A673 (cell line): ENCODE results near the gene DGAT2. TPM values are rescaled to one million over a fixed set of nuclear protein-coding genes. Genes with fewer than 3 reads are reported as not detected.

ENCODE experiments used
- BruUV-seq: library from RNA; stranded (reverse); fragments of 400-500 nt; replicated peaks from 2 replicates; lab custom pipeline; 2021; lab: Mats Ljungman, UMichigan
- CTCF ChIA-PET: fragments of 300-600 bp; sonication (Branson Sonifier 250); formaldehyde crosslinking; loops from one replicate; lab custom pipeline; 2022; ENCODE audit warnings: antibody characterized with exemption; lab: Charles Lee
- POLR2A ChIA-PET: fragments of 300-600 bp; sonication (Branson Sonifier 250); formaldehyde crosslinking; loops from one replicate; lab custom pipeline; 2022; ENCODE audit warnings: antibody characterized with exemption; ENCODE audit not compliant: low non-redundant PET; lab: Charles Lee
- DNase-seq: peaks from one replicate; pipeline ENCODE4 v3.0.0-alpha.2; 2015; ENCODE audit warnings: low spot score
- H3K27ac ChIP-seq: fragments of 200-600 bp; sonication (generic); 2 replicates; pipeline ENCODE4 v1.5.1; 2016; ENCODE audit warnings: mixed run types, low read depth, mild to moderate bottlenecking, mixed read lengths, antibody characterized with exemption, low read length; ENCODE audit not compliant: poor library complexity, severe bottlenecking
- H3K27me3 ChIP-seq: fragments of 200-600 bp; sonication (generic); replicated peaks from 2 replicates; pipeline ENCODE4 v1.6.1; 2017; ENCODE audit warnings: mixed run types, low read depth, mild to moderate bottlenecking, mixed read lengths, antibody characterized with exemption, low read length; ENCODE audit not compliant: insufficient read depth, poor library complexity
- H3K36me3 ChIP-seq: fragments of 200-600 bp; sonication (generic); 2 replicates; pipeline ENCODE4 v1.6.1; 2016; ENCODE audit warnings: mixed run types, mild to moderate bottlenecking, mixed read lengths, antibody characterized with exemption, low read length; ENCODE audit not compliant: insufficient read depth, poor library complexity, severe bottlenecking
- H3K4me1 ChIP-seq: fragments of 200-600 bp; sonication (generic); 2 replicates; pipeline ENCODE4 v1.6.1; 2017; ENCODE audit warnings: mixed run types, mild to moderate bottlenecking, mixed read lengths, antibody characterized with exemption, low read length; ENCODE audit not compliant: insufficient read depth, poor library complexity, severe bottlenecking
- H3K4me3 ChIP-seq: fragments of 200-600 bp; sonication (generic); 2 replicates; pipeline ENCODE4 v1.5.1; 2016; ENCODE audit warnings: low read depth, mixed run types, mild to moderate bottlenecking, mixed read lengths, low read length; ENCODE audit not compliant: poor library complexity, severe bottlenecking
- H3K9me3 ChIP-seq: fragments of 200-600 bp; sonication (generic); 2 replicates; pipeline ENCODE4 v1.6.1; 2016; ENCODE audit warnings: mixed run types, low read depth, mild to moderate bottlenecking, mixed read lengths, antibody characterized with exemption, low read length; ENCODE audit not compliant: poor library complexity, severe bottlenecking
- CTCF ChIP-seq: fragments of 300-800, 200-600 bp; sonication (generic); conservative IDR thresholded peaks from 2 replicates; pipeline ENCODE4 v1.5.1; 2017; ENCODE audit warnings: low read depth, mild to moderate bottlenecking, antibody characterized with exemption, low read length, moderate library complexity, mixed read lengths
- EZH2 ChIP-seq: fragments of 200-600 bp; sonication (generic); IDR thresholded peaks from 2 replicates; pipeline ENCODE4 v1.6.1; 2017; ENCODE audit warnings: borderline replicate concordance, low read depth, mild to moderate bottlenecking, mixed read lengths, antibody characterized with exemption, low read length; ENCODE audit not compliant: poor library complexity, severe bottlenecking
- intact Hi-C: fragments of 100-400 bp; cut with micrococcal nuclease; formaldehyde crosslinking; loops from one replicate; pipeline ENCODE4 v1.10.0; 2022; ENCODE audit not compliant: unreplicated experiment
- total RNA-seq: library from RNA; stranded (reverse); gene quantifications from 2 replicates; pipeline ENCODE4 v1.2.3, GENCODE V29; 2021

The DGAT2 gene
- total RNA-seq, 1 experiment from 2014 or later, result 3.7 TPM

- Histone ChIP-seq H3K4me1 (peaks cover 7% of the 10 kb centered on the region), H3K4me3 (no peak overlapping the region), H3K27ac (no peak overlapping the region), H3K9me3 (no peaks in the 10 kb centered on the region), H3K36me3 (no peaks in the 10 kb centered on the region), H3K27me3 (no peaks in the 10 kb centered on the region)
- DNase-seq, result no peak
- TF ChIP-seq CTCF (no peak), EZH2 (no peak)
- no TSS peak for BruUV-seq
- intact Hi-C loops, result no loop called here
- ChIA-PET POLR2A (no interaction called here), CTCF (no interaction called here)
Measured at GRCh38 chr11:75823415-75823814, 54.8 kb downstream of the DGAT2 start.

GRCh38 chr11:75823946-75824345 lies 55.4 kb downstream of the DGAT2 start:
- Histone ChIP-seq H3K27me3 (no peaks in the 10 kb centered on the region), H3K4me3 (no peak overlapping the region), H3K9me3 (no peaks in the 10 kb centered on the region), H3K36me3 (no peaks in the 10 kb centered on the region), H3K4me1 (peaks cover 7% of the 10 kb centered on the region), H3K27ac (no peak overlapping the region)
- ChIA-PET CTCF (no interaction called here), POLR2A (no interaction called here)
- no peak for DNase-seq
- no peak for TF ChIP-seq CTCF
- TF ChIP-seq EZH2, result no peak
- no TSS peak for BruUV-seq
- intact Hi-C loops, result no loop called here

- Histone ChIP-seq H3K4me3 (no peak overlapping the region), H3K9me3 (no peaks in the 10 kb centered on the region), H3K27ac (peak overlapping the region; percentile 18), H3K27me3 (no peaks in the 10 kb centered on the region), H3K36me3 (no peaks in the 10 kb centered on the region), H3K4me1 (peaks cover 7% of the 10 kb centered on the region)
- CTCF ChIA-PET, result interaction anchor here (0.7 kb wide), 2 partner anchors 129 to 276 kb away, joined by 3 to 7 read pairs; no protein-coding TSS in a partner anchor
- POLR2A ChIA-PET, result interaction anchor here (0.6 kb wide), 1 partner anchor 227 kb away, joined by 6 read pairs; no protein-coding TSS in a partner anchor
- TF ChIP-seq CTCF (no peak), EZH2 (no peak)
- BruUV-seq, result no TSS peak
- DNase-seq, result peak; percentile 62
- intact Hi-C loops, result no loop called here
Measured at GRCh38 chr11:75826461-75827230, 58.1 kb downstream of the DGAT2 start.
